ENCODE results near the gene PTK6. TPM values are rescaled to one million over a fixed set of nuclear protein-coding genes. Genes with fewer than 3 reads are reported as not detected.

The PTK6 gene
- total and polyA plus RNA-seq, 8 donors, result 0.61 to 4.5 (median 1.2) TPM

DNA sequence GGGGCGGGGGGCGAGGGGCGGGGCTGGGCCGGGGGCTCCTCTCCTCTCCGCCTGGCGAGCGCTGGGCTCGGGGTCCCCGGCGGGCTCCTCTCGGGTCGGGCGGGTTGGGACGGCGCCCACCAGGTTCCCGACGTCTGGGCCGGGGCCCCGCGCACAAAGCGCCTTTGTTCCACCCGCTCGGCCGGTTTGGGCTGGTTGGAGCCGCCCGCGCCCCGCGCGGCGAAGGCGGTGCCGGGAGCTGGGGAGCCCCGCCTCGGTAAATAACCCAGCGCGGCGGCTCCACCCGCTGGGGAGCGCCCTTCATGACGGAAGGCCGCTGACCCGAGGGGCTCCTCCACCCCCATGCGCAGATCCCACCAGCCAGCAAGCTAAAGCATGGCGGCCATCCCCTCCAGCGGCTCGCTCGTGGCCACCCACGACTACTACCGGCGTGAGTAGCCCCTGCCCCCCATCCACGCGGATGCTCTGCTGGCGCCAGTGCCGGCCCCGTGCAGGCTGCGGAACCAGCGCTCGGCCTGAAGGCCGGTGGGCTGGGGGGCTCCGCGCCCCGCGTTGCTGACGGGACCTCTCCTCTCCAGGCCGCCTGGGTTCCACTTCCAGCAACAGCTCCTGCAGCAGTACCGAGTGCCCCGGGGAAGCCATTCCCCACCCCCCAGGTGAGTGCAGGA is 16.1 kb downstream of the PTK6 start:
- no peak for FAIRE-seq

DNA sequence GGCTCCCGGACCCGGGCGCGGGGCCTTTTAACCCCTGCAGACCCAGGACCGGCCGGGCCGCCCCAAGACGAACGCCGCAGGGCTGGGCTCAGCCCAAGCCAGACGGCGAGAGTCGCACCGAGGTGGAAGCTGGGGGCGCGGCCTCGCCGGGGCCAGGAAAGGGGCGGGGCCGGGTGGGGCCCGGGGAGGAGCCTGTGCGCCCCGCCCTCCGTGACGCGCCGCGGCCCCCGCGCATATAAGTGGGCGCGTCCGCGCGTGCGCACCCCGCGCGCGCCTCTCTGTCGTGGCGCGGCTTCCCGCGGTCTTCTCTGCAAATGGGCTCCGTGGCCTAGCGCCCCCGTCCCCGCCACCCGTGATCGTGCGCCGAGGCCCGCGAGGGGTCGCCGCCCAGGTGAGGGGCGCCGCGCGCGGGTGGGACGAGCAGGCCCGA is 16.7 kb downstream of the PTK6 start, which contains the start of gene PPDPF:
Gene PPDPF (plus strand): TSS at position 262 of the 430 bp plus-strand sequence. CDS start 544 bp downstream, outside the sequence.
- H3K36me3 ChIP-seq, result no peaks in the 10 kb centered on the region
- H3K4me3 ChIP-seq, result peak within 1 kb of the TSS; percentile 70 to 91 (median 84)
- FAIRE-seq (no peak), DNase-seq (peak; percentile 73 to 97 (median 88)), ATAC-seq (peak; percentile 88 to 90 (median 88))
- TF ChIP-seq, protein P1, sequence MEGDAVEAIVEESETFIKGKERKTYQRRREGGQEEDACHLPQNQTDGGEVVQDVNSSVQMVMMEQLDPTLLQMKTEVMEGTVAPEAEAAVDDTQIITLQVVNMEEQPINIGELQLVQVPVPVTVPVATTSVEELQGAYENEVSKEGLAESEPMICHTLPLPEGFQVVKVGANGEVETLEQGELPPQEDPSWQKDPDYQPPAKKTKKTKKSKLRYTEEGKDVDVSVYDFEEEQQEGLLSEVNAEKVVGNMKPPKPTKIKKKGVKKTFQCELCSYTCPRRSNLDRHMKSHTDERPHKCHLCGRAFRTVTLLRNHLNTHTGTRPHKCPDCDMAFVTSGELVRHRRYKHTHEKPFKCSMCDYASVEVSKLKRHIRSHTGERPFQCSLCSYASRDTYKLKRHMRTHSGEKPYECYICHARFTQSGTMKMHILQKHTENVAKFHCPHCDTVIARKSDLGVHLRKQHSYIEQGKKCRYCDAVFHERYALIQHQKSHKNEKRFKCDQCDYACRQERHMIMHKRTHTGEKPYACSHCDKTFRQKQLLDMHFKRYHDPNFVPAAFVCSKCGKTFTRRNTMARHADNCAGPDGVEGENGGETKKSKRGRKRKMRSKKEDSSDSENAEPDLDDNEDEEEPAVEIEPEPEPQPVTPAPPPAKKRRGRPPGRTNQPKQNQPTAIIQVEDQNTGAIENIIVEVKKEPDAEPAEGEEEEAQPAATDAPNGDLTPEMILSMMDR (IDR thresholded peaks at IDR 0.05), result no peak
- peak within 1 kb of the TSS; percentile 90 to 99 (median 99) for H3K27ac ChIP-seq
- no peaks in the 10 kb centered on the region for H3K27me3 ChIP-seq
- intact Hi-C loops (cut with DNase I), result no loop called here
- H3K9me3 ChIP-seq, result no peaks in the 10 kb centered on the region
- peaks cover 6 to 8% (median 7%) of the 10 kb centered on the region in 3 donors for H3K4me1 ChIP-seq
- 0 to 1% methylated on average over 43 to 64 of the region's 64 CpGs for WGBS, 2 donors

More for the DNA sequence above, 16.1 kb downstream of the PTK6 start:
- ATAC-seq (peak; percentile 71 to 81 (median 79)), DNase-seq (peak; percentile 82 to 96 (median 87))
- Histone ChIP-seq H3K9me3 (no peaks in the 10 kb centered on the region), H3K27ac (peak overlapping the region; percentile 90 to 99 (median 99)), H3K4me3 (peak overlapping the region; percentile 70 to 91 (median 84)), H3K4me1 (peaks cover 6 to 8% (median 7%) of the 10 kb centered on the region in 3 donors), H3K27me3 (no peaks in the 10 kb centered on the region), H3K36me3 (no peaks in the 10 kb centered on the region)
- intact Hi-C loops (cut with DNase I), result no loop called here
- TF ChIP-seq, protein P1 (IDR thresholded peaks at IDR 0.05), result no peak
- WGBS, 2 donors, result 1% methylated on average over 32 to 68 of the region's 68 CpGs

DNA sequence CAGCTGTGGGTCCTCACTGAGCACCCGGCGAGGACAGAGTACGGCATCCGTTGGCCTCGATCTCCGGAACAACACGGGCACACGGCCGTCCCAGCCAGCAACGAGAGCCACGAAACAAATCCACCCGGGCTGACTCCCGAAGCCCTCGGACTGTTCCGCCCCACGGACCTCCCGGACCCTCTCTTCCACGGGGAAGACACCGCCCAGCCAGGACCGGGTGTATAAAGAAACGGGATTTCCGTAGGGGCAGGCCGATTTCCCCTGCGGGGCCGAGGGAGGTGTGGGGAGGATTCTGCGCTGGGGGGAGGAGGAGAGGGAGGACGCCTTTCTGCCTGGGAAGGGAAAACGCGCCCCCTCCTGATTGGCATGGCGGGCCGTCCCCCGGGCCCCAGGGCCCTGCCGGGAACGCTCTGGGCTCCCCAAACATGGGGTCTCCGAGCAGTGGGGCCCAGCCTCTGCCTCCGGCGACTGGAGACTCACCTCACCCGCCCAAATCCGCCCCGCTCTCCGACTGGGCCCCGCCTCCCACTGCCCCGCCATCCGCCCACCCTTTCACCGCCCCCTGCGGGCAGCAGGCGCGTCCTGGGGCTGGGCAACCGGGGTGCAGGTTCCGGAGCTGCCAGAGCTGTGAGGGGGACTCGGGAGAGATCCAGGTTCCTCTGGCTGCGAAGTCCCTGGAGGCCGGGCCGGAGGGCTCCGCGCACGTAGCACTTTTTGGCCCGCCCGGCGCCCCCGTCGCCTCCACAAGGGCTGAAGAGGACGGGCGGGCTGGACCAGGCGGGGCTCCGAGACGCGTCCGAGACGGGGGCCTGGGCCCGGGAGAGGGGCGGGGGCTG is 17.3 kb downstream of the PTK6 start:
- peaks cover 6 to 8% (median 7%) of the 10 kb centered on the region in 3 donors for H3K4me1 ChIP-seq
- peak overlapping the region; percentile 90 to 99 (median 99) for H3K27ac ChIP-seq
- WGBS, 2 donors, result 2% methylated on average over 58 to 72 of the region's 72 CpGs
- no peaks in the 10 kb centered on the region for H3K27me3 ChIP-seq
- H3K36me3 ChIP-seq, result no peaks in the 10 kb centered on the region
- DNase-seq (peak; percentile 55 to 90 (median 74)), FAIRE-seq (no peak), ATAC-seq (peak; percentile 39 to 64 (median 54))
- no peaks in the 10 kb centered on the region for H3K9me3 ChIP-seq
- peak overlapping the region; percentile 70 to 91 (median 84) for H3K4me3 ChIP-seq
- TF ChIP-seq, protein P1 (IDR thresholded peaks at IDR 0.05), result no peak
- intact Hi-C loops (cut with DNase I), result no loop called here

DNA sequence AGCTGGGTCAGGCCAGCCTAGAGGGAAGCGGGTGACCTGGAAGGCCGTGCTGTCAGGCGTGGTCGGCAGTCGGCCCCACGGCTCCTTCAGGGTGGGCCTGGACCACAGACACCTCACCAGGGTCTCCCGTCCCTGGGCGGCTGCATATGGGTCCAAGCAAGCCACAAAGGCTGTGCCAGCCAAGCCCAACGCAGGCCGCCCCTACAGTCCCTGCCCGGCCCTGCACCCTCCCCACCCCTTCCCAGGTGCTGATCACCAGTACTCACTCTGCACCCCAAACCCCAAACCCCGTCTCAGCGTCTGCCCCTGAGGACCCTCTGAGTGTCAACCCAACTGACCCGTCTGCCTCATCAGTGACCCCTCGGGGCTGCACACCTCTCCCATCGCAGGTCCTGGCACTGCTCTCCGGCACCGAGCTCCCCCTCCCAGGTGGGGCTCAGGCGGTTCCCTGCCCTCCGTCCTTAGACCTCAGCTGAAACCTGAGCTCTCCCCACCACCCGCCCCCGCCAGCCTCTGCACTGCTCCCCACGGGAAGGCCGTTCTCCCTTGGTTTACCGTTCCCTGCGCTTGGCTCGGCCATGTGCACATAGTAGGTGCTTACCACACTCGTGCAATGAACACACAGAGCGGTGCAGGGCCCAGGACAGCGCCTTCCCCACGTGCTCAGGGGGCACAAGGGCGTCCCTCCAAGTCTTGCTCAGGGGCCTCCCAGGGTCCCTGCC is 18.1 kb downstream of the PTK6 start:
- Histone ChIP-seq H3K4me1 (peaks cover 6 to 8% (median 7%) of the 10 kb centered on the region in 3 donors), H3K27ac (no peak overlapping the region), H3K36me3 (no peaks in the 10 kb centered on the region), H3K4me3 (peak overlapping the region in 2 of 4 donors; percentile 84 to 91), H3K27me3 (no peaks in the 10 kb centered on the region), H3K9me3 (no peaks in the 10 kb centered on the region)
- intact Hi-C loops (cut with DNase I), result no loop called here
- WGBS, 2 donors, result 73 to 78% methylated on average over 29 to 32 of the region's 32 CpGs
- ATAC-seq, result no peak
- TF ChIP-seq, protein P1 (IDR thresholded peaks at IDR 0.05), result no peak
- FAIRE-seq, result no peak
- peak in 4 of 6 donors; percentile 41 to 83 (median 56) for DNase-seq
